ENCODE results near the gene CEP112. TPM values are rescaled to one million over a fixed set of nuclear protein-coding genes. Genes with fewer than 3 reads are reported as not detected.

The CEP112 gene
- total RNA-seq, 1 experiment from 2014 or later, result 5.4 TPM

DNA sequence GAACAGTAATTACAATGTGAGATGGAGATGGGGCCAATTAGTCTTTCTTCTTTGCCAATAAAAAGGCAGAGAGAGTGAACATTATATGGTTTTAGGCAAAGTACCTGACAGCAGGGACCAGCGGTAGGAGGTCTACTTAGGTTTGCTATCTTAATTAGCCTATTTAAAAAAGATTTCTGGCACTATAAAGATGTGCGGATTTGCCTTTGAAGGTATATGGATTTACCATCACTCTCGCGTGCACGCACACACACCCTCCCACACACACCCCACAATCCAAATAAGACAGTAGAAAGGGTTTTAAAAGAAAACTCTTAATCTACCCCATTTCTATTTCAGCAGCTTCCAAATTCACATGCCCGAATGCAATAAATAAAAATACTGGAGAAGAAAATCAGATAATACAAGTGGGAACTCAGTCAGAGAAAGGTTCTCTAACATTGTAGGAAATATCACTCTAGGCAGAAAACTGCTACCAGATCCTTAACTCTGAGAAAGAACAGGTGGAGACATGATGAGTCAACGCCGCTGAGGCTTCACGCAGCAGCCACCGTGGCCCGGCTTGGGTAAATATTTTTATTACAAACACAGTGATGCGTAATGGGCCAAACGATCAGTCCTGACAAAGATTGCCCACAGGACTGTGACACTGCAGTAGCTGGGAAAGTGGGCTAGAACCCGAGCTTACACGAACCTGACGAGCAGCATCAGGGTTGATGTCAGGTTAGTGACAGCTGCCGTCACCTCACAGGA, 563.9 kb downstream of the CEP112 start:
- peak; percentile 23 for DNase-seq
- TF ChIP-seq, protein P1, sequence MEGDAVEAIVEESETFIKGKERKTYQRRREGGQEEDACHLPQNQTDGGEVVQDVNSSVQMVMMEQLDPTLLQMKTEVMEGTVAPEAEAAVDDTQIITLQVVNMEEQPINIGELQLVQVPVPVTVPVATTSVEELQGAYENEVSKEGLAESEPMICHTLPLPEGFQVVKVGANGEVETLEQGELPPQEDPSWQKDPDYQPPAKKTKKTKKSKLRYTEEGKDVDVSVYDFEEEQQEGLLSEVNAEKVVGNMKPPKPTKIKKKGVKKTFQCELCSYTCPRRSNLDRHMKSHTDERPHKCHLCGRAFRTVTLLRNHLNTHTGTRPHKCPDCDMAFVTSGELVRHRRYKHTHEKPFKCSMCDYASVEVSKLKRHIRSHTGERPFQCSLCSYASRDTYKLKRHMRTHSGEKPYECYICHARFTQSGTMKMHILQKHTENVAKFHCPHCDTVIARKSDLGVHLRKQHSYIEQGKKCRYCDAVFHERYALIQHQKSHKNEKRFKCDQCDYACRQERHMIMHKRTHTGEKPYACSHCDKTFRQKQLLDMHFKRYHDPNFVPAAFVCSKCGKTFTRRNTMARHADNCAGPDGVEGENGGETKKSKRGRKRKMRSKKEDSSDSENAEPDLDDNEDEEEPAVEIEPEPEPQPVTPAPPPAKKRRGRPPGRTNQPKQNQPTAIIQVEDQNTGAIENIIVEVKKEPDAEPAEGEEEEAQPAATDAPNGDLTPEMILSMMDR (IDR thresholded peaks at IDR 0.05; ENCODE audit: unreplicated experiment), result no peak
- no peak overlapping the region for H3K27ac Mint-ChIP-seq (ENCODE audit: unreplicated experiment)
- BruUV-seq (replicated peaks), result no TSS peak
- H3K36me3 Mint-ChIP-seq (ENCODE audit: insufficient read depth, unreplicated experiment), result no peaks in the 10 kb centered on the region
- intact Hi-C loops (cut with micrococcal nuclease; ENCODE audit: unreplicated experiment), result no loop called here
- H3K4me3 Mint-ChIP-seq (ENCODE audit: low read depth, unreplicated experiment), result no peak overlapping the region
- CTCF ChIA-PET, result interaction anchor here (0.8 kb wide), 1 partner anchor 9 kb away, joined by 8 read pairs; no protein-coding TSS in a partner anchor
- no peaks in the 10 kb centered on the region for H3K27me3 Mint-ChIP-seq (ENCODE audit: unreplicated experiment)
- peaks cover 4% of the 10 kb centered on the region for H3K9me3 Mint-ChIP-seq (ENCODE audit: low read depth, unreplicated experiment)
- peaks cover 9% of the 10 kb centered on the region for H3K4me1 Mint-ChIP-seq (ENCODE audit: low read depth, unreplicated experiment)

DNA sequence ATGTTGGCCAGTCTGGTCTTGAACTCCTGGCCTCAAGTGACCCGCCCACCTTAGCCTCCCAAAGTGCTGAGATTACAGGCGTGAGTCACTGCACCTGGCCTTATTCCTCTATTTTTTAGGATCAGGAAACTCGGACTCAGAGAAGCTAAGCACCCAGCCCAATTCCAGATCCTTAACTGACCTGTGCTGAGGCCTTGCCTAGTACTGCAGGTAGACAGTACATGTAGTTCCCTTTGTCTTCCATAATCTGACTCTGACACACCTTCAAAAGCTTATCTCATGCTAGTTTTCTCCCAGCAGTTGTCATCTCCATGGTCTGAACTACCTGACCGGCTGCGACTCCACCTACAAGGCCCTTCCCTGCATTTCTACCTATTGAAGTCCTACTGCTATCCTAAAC, 564.8 kb downstream of the CEP112 start:
- TF ChIP-seq, protein P1 (IDR thresholded peaks at IDR 0.05; ENCODE audit: unreplicated experiment), result no peak
- DNase-seq, result no peak
- CTCF ChIA-PET, result no interaction called here
- Mint-ChIP-seq H3K27ac (ENCODE audit: unreplicated experiment) (no peak overlapping the region), H3K9me3 (ENCODE audit: low read depth, unreplicated experiment) (peaks cover 4% of the 10 kb centered on the region), H3K27me3 (ENCODE audit: unreplicated experiment) (no peaks in the 10 kb centered on the region), H3K4me1 (ENCODE audit: low read depth, unreplicated experiment) (peaks cover 9% of the 10 kb centered on the region), H3K4me3 (ENCODE audit: low read depth, unreplicated experiment) (no peak overlapping the region), H3K36me3 (ENCODE audit: insufficient read depth, unreplicated experiment) (no peaks in the 10 kb centered on the region)
- intact Hi-C loops (cut with micrococcal nuclease; ENCODE audit: unreplicated experiment), result no loop called here
- BruUV-seq (replicated peaks), result no TSS peak

DNA sequence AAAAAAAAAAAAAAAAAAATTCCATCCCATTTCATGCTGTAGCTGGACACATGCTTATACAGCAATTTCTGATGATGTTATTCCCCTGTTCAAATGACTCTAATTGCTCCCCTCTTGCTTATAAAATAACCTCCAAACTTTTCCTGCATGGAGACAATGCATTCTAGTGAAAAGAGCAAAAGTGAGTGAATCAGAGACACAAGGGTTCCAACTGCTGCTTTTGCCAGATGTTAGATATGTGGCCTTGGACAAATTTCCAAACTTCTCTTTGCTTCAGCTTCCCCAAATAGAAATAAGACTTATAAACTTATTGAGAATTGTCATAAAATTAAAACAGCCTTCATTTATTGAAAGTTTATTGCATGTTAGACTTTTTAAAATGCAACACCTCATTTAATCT, 565.5 kb downstream of the CEP112 start:
- Mint-ChIP-seq H3K27me3 (ENCODE audit: unreplicated experiment) (no peaks in the 10 kb centered on the region), H3K36me3 (ENCODE audit: insufficient read depth, unreplicated experiment) (no peaks in the 10 kb centered on the region), H3K9me3 (ENCODE audit: low read depth, unreplicated experiment) (peaks cover 4% of the 10 kb centered on the region), H3K4me3 (ENCODE audit: low read depth, unreplicated experiment) (no peak overlapping the region), H3K27ac (ENCODE audit: unreplicated experiment) (no peak overlapping the region), H3K4me1 (ENCODE audit: low read depth, unreplicated experiment) (peaks cover 9% of the 10 kb centered on the region)
- no peak for DNase-seq
- TF ChIP-seq, protein P1 (IDR thresholded peaks at IDR 0.05; ENCODE audit: unreplicated experiment), result no peak
- CTCF ChIA-PET, result no interaction called here
- intact Hi-C loops (cut with micrococcal nuclease; ENCODE audit: unreplicated experiment), result no loop called here
- no TSS peak for BruUV-seq (replicated peaks)

DNA sequence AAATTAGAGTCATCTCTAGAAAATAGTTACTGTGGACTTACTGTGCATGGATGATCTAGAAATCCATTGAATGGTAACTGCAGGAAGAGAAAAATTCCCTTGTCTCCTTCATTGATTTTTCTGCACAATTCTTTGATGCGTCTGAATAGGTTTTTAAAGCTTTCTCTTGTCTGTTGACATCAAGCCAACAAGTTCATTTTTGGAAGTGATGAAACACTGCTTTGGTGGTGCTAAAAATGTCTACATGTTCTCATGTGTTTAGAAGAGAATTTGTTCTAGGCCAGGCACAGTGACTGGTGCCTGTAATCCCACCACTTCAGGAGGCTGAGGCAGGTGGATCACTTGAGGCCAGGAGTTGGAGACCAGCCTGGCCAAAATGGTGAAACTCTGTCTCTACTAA, 573.4 kb downstream of the CEP112 start:
- H3K27ac Mint-ChIP-seq (ENCODE audit: unreplicated experiment), result no peak overlapping the region

More for the DNA sequence above, 573.4 kb downstream of the CEP112 start:
- no peaks in the 10 kb centered on the region for H3K27me3 Mint-ChIP-seq (ENCODE audit: unreplicated experiment)
- intact Hi-C loops (cut with micrococcal nuclease; ENCODE audit: unreplicated experiment), result no loop called here
- no peaks in the 10 kb centered on the region for H3K9me3 Mint-ChIP-seq (ENCODE audit: low read depth, unreplicated experiment)
- H3K36me3 Mint-ChIP-seq (ENCODE audit: insufficient read depth, unreplicated experiment), result no peaks in the 10 kb centered on the region
- H3K4me3 Mint-ChIP-seq (ENCODE audit: low read depth, unreplicated experiment), result no peak overlapping the region
- BruUV-seq (replicated peaks), result no TSS peak
- no peak for DNase-seq
- CTCF ChIA-PET, result interaction anchor here (0.6 to 1.0 kb wide), 2 partner anchors 9 to 43 kb away, joined by 8 read pairs; no protein-coding TSS in a partner anchor
- no peaks in the 10 kb centered on the region for H3K4me1 Mint-ChIP-seq (ENCODE audit: low read depth, unreplicated experiment)
- TF ChIP-seq, protein P1 (IDR thresholded peaks at IDR 0.05; ENCODE audit: unreplicated experiment), result no peak

Data from Calu3 (cell line).